H1 (cell line): ENCODE results near the gene GDNF. TPM values are rescaled to one million over a fixed set of nuclear protein-coding genes. Genes with fewer than 3 reads are reported as not detected.
A peak's percentile ranks its signal among the peaks of the same experiment; 100 is the strongest.

Experiments used
- CTCF ChIA-PET: fragments of 300-600 bp; sonication (Branson Sonifier 250); formaldehyde crosslinking; loops from one replicate; lab custom pipeline; 2021; ENCODE audit not compliant: partially characterized antibody; lab: Charles Lee
- POLR2A ChIA-PET: fragments of 300-600 bp; sonication (Branson Sonifier 250); formaldehyde crosslinking; loops from one replicate; lab custom pipeline; 2021; ENCODE audit warnings: inconsistent platforms; ENCODE audit not compliant: partially characterized antibody; lab: Charles Lee
- DNase-seq, 2 experiments: peaks; one replicate each; pipeline versions ENCODE4 v3.0.0 to v3.0.0-alpha.2; 2010 to 2022; ENCODE audit warnings: low spot score in 2 of 2, low read depth in 1 of 2, mixed read lengths in 1 of 2
- FAIRE-seq: peaks from 2 replicates; lab custom pipeline; 2011; peaks lifted over from hg19 to GRCh38; lab: Jason Lieb, UNC
- H2AFZ ChIP-seq: 2 replicates; pipeline ENCODE4 v1.8.1; 2012; ENCODE audit warnings: low read length, inconsistent platforms
- H2AK5ac ChIP-seq: 2 replicates; pipeline ENCODE4 v1.6.1; 2013; ENCODE audit warnings: low read depth, low read length
- H2BK120ac ChIP-seq: replicated peaks from 2 replicates; pipeline ENCODE3; 2013; ENCODE audit warnings: low read depth, low read length, inconsistent platforms
- H2BK12ac ChIP-seq: 2 replicates; pipeline ENCODE4 v1.6.1; 2013; ENCODE audit warnings: low read depth, low read length
- H2BK15ac ChIP-seq: 2 replicates; pipeline ENCODE4 v1.6.1; 2013; ENCODE audit warnings: low read length
- H2BK20ac ChIP-seq: 2 replicates; pipeline ENCODE4 v1.6.1; 2013; ENCODE audit warnings: low read length
- H2BK5ac ChIP-seq: 2 replicates; pipeline ENCODE4 v1.6.1; 2013; ENCODE audit warnings: low read depth, low read length
- H3K14ac ChIP-seq: 2 replicates; pipeline ENCODE4 v1.6.1; 2013; ENCODE audit warnings: inconsistent platforms; ENCODE audit not compliant: insufficient read length
- H3K18ac ChIP-seq: 2 replicates; pipeline ENCODE4 v1.6.1; 2013; ENCODE audit warnings: low read length; ENCODE audit errors: extremely low read depth
- H3K23ac ChIP-seq: 2 replicates; pipeline ENCODE4 v1.6.1; 2013; ENCODE audit warnings: inconsistent platforms; ENCODE audit not compliant: insufficient read length
- H3K23me2 ChIP-seq: 2 replicates; pipeline ENCODE4 v1.6.1; 2013; ENCODE audit warnings: low read depth, low read length
- H3K27ac ChIP-seq: 2 replicates; pipeline ENCODE4 v1.6.1; 2011; ENCODE audit warnings: low read depth, low read length, inconsistent platforms
- H3K27me3 ChIP-seq, 4 experiments: replicated peaks in 1 of 4; 1 replicate in 1 of 4; 2 replicates in 3 of 4; pipeline versions ENCODE4 v1.6.1 to v1.8.1; 2011 to 2013; ENCODE audit warnings: low read length in 3 of 4, mild to moderate bottlenecking in 3 of 4, inconsistent platforms in 2 of 4, mixed read lengths in 2 of 4, moderate library complexity in 1 of 4; ENCODE audit not compliant: control insufficient read depth in 3 of 4, insufficient read depth in 3 of 4; ENCODE audit errors: extremely low read depth in 1 of 4
- H3K36me3 ChIP-seq, 4 experiments: 2 replicates each; pipeline versions ENCODE4 v1.6.1 to v1.8.1; 2011 to 2013; ENCODE audit warnings: mild to moderate bottlenecking in 4 of 4, low read length in 3 of 4, moderate library complexity in 2 of 4, control low read depth in 1 of 4, inconsistent platforms in 1 of 4; ENCODE audit not compliant: insufficient read depth in 4 of 4, control insufficient read depth in 2 of 4
- H3K4ac ChIP-seq: replicated peaks from 2 replicates; pipeline ENCODE3; 2013; ENCODE audit warnings: low read length, low read depth, mixed read lengths, inconsistent platforms; ENCODE audit not compliant: insufficient read length
- H3K4me1 ChIP-seq, 4 experiments: replicated peaks in 1 of 4; 1 replicate in 1 of 4; 2 replicates in 3 of 4; pipeline versions ENCODE4 v1.6.1 to v1.8.1; 2011 to 2013; ENCODE audit warnings: low read length in 3 of 4, inconsistent platforms in 2 of 4, mixed read lengths in 1 of 4; ENCODE audit not compliant: insufficient read depth in 4 of 4, control insufficient read depth in 3 of 4
- H3K4me2 ChIP-seq, 2 experiments: 2 replicates each; pipeline versions ENCODE4 v1.6.1 to v1.8.1; 2011 to 2013; ENCODE audit warnings: low read depth in 2 of 2, low read length in 2 of 2, control low read depth in 1 of 2, inconsistent platforms in 1 of 2, mild to moderate bottlenecking in 1 of 2; ENCODE audit not compliant: insufficient read depth in 1 of 2
- H3K4me3 ChIP-seq, 4 experiments: fragments of 200-600, 300-600 bp in 1 of 4; sonication (generic), shearing (Covaris generic), sonication (Bioruptor Twin) in 1 of 4; 2 replicates each; pipeline versions ENCODE4 v1.5.1 to v1.8.1; 2011 to 2016; ENCODE audit warnings: low read length in 4 of 4, low read depth in 3 of 4, control low read depth in 2 of 4, inconsistent platforms in 2 of 4, mild to moderate bottlenecking in 2 of 4, mixed read lengths in 1 of 4, moderate library complexity in 1 of 4; ENCODE audit not compliant: insufficient read depth in 2 of 4; ENCODE audit errors: extremely low read depth in 1 of 4
- H3K56ac ChIP-seq: replicated peaks from 2 replicates; pipeline ENCODE3; 2013; ENCODE audit warnings: low read depth, mild to moderate bottlenecking, mixed read lengths, low read length, inconsistent platforms; ENCODE audit not compliant: insufficient read length
- H3K79me1 ChIP-seq: 2 replicates; pipeline ENCODE4 v1.6.1; 2013; ENCODE audit warnings: low read depth, low read length, control low read depth
- H3K79me2 ChIP-seq, 2 experiments: 2 replicates each; pipeline versions ENCODE4 v1.6.1 to v1.8.1; 2012 to 2013; ENCODE audit warnings: low read length in 2 of 2, mild to moderate bottlenecking in 2 of 2, inconsistent platforms in 1 of 2; ENCODE audit not compliant: insufficient read depth in 2 of 2, control insufficient read depth in 1 of 2
- H3K9ac ChIP-seq, 4 experiments: replicated peaks in 1 of 4; 1 replicate in 1 of 4; 2 replicates in 3 of 4; pipeline versions ENCODE4 v1.6.1 to v1.8.1; 2011 to 2013; ENCODE audit warnings: low read depth in 3 of 4, low read length in 3 of 4, control low read depth in 2 of 4, mild to moderate bottlenecking in 2 of 4, moderate library complexity in 2 of 4, inconsistent platforms in 1 of 4; ENCODE audit errors: extremely low read depth in 1 of 4
- H3K9me3 ChIP-seq, 2 experiments: 2 replicates each; pipeline versions ENCODE4 v1.6.1 to v1.8.1; 2012 to 2013; ENCODE audit warnings: mild to moderate bottlenecking in 2 of 2, moderate library complexity in 2 of 2, control low read depth in 1 of 2, inconsistent platforms in 1 of 2, low read depth in 1 of 2, low read length in 1 of 2, mixed read lengths in 1 of 2; ENCODE audit not compliant: insufficient read depth in 2 of 2
- H4K20me1 ChIP-seq, 2 experiments: replicated peaks in 1 of 2; 2 replicates each; pipeline versions ENCODE3 to v1.8.1; 2011 to 2013; ENCODE audit warnings: inconsistent platforms in 2 of 2, low read length in 2 of 2, mild to moderate bottlenecking in 1 of 2; ENCODE audit not compliant: insufficient read depth in 2 of 2, control insufficient read depth in 1 of 2
- H4K5ac ChIP-seq: 2 replicates; pipeline ENCODE4 v1.6.1; 2013; ENCODE audit warnings: low read length, low read depth, mixed read lengths, inconsistent platforms; ENCODE audit not compliant: insufficient read length
- H4K8ac ChIP-seq: 2 replicates; pipeline ENCODE4 v1.8.0; 2013; ENCODE audit warnings: mild to moderate bottlenecking, moderate library complexity, low read length, inconsistent platforms; ENCODE audit not compliant: insufficient read depth; ENCODE audit errors: extremely low read depth
- H4K91ac ChIP-seq: replicated peaks from 2 replicates; pipeline ENCODE3; 2013; ENCODE audit warnings: low read length, mixed read lengths, inconsistent platforms; ENCODE audit not compliant: insufficient read length
- CTCF ChIP-seq, 3 experiments: IDR thresholded peaks; 1 replicate in 2 of 3; 2 replicates in 1 of 3; pipeline versions ENCODE4 v1.5.1 to v1.6.1; 2011; ENCODE audit warnings: low read length in 3 of 3, mild to moderate bottlenecking in 3 of 3, inconsistent platforms in 2 of 3, low read depth in 1 of 3, moderate library complexity in 1 of 3; ENCODE audit not compliant: insufficient read depth in 1 of 3; ENCODE audit errors: control extremely low read depth in 1 of 3
- KDM1A ChIP-seq: fragments of 200-600, 300-600 bp; sonication (generic); IDR thresholded peaks from 2 replicates; pipeline ENCODE4 v1.7.1; 2016; ENCODE audit warnings: mild to moderate bottlenecking, low read length, borderline replicate concordance
- RBBP5 ChIP-seq: IDR thresholded peaks from 2 replicates; pipeline ENCODE4 v1.7.1; 2012; ENCODE audit warnings: low read depth, mild to moderate bottlenecking, inconsistent platforms, low read length, moderate library complexity, borderline replicate concordance
- RNF2 ChIP-seq: fragments of 200-900, 300-1000 bp; sonication (generic); IDR thresholded peaks from 2 replicates; pipeline ENCODE4 v1.7.1; 2016; ENCODE audit warnings: borderline replicate concordance, low read depth, mild to moderate bottlenecking, antibody characterized with exemption, low read length; ENCODE audit not compliant: poor library complexity, severe bottlenecking; ENCODE audit errors: missing control alignments
- SP1 ChIP-seq: IDR thresholded peaks from 2 replicates; pipeline ENCODE4 v1.6.1; 2011; ENCODE audit warnings: low read depth, low read length
- SP4 ChIP-seq: IDR thresholded peaks from 2 replicates; pipeline ENCODE4 v1.6.1; 2012; ENCODE audit warnings: low read length, inconsistent platforms
- TAF1 ChIP-seq: IDR thresholded peaks from 2 replicates; pipeline ENCODE4 v1.6.1; 2011; ENCODE audit warnings: mild to moderate bottlenecking, low read depth, low read length
- TEAD4 ChIP-seq: IDR thresholded peaks from 2 replicates; pipeline ENCODE4 v1.6.1; 2012; ENCODE audit warnings: low read depth, low read length, inconsistent platforms, mixed read lengths
- YY1 ChIP-seq: IDR thresholded peaks from 2 replicates; pipeline ENCODE4 v1.6.1; 2011; ENCODE audit warnings: low read depth, mild to moderate bottlenecking, low read length
- WGBS, 2 experiments: shearing (Covaris generic) in 1 of 2; methylation state at CpG; one replicate each; pipeline versions ENCODE4 v1.1.6 to v1.1.7; 2013 to 2015; ENCODE audit warnings: low lambda C conversion rate in 2 of 2, mixed read lengths in 2 of 2, inconsistent platforms in 1 of 2, low coverage in 1 of 2, missing lambda C conversion rate in 1 of 2; ENCODE audit not compliant: insufficient replicate concordance in 2 of 2, insufficient coverage in 1 of 2, insufficient read length in 1 of 2; ENCODE audit errors: extremely low coverage in 1 of 2, missing lambda C conversion rate in 1 of 2; 5-methylcytosine and 5-hydroxymethylcytosine counted together
- polyA plus RNA-seq, 7 experiments: library from polyadenylated mRNA; depleted of rRNA in 3 of 7; stranded (reverse) in 5 of 7; unstranded in 2 of 7; fragments of >200 nt in 5 of 7; fragments of 200-250 nt in 2 of 7; gene quantifications; 1 replicate in 5 of 7; 2 replicates in 1 of 7; 4 replicates in 1 of 7; pipeline versions ENCODE4 v1.2.1 to v1.2.3, GENCODE V29; 2011 to 2013; ENCODE audit warnings: missing spikeins in 2 of 7, mixed read lengths in 2 of 7
- total RNA-seq: library from RNA; stranded (reverse); fragmentation: NEBNext Ultra II Directional; extraction: Animal tissue kit (Norgen Biotek cat#: 25700); gene quantifications from 2 replicates; pipeline ENCODE4 v1.2.1, GENCODE V29; 2021

Gene GDNF
- total and polyA plus RNA-seq, 2 of the 8 experiments (the other 6 are each of a cell fraction or from before 2014, with no cell fraction given) = 0.15 to 2.0 TPM

GRCh38 chr5:37837414-37838032, 2.3 kb downstream of the GDNF start:
- Histone ChIP-seq H2AK5ac (no peak overlapping the region), H3K23me2 (peaks cover 25% of the 10 kb centered on the region), H3K79me2 (no peaks in the 10 kb centered on the region), H2BK15ac (peak overlapping the region; percentile 61; the same call in 1 of the 2 replicates), H3K27ac (no peak overlapping the region), H2BK5ac (no peak overlapping the region; the same call in 1 of the 2 replicates), H3K23ac (no peak overlapping the region), H3K9ac (no peak overlapping the region), H3K14ac (no peak overlapping the region), H2AFZ (peak overlapping the region; percentile 89; the same call in 1 of the 2 replicates), H3K36me3 (peaks cover 0 to 6% (median 0%) of the 10 kb centered on the region in 4 experiments; a peak in 1 of 8 replicates), H3K4me2 (peak overlapping the region; percentile 86 to 87), H4K5ac (no peak overlapping the region), H2BK20ac (peak overlapping the region; percentile 23; the same call in 1 of the 2 replicates), H3K79me1 (no peaks in the 10 kb centered on the region), H4K91ac (peak overlapping the region; percentile 48), H3K9me3 (no peaks in the 10 kb centered on the region; a peak in 1 of 4 replicates), H2BK120ac (no peak overlapping the region), H3K4ac (no peak overlapping the region), H4K8ac (0 out of 2 replicates have a peak overlapping the region, but pooled peaks have one; percentile 9), H3K56ac (no peak overlapping the region), H2BK12ac (peak overlapping the region; percentile 93; the same call in 1 of the 2 replicates), H3K4me3 (peak overlapping the region; percentile 35 to 59 (median 48)), H3K18ac (peak overlapping the region; percentile 89; the same call in 1 of the 2 replicates), H4K20me1 (no peaks in the 10 kb centered on the region), H3K4me1 (peaks cover 8 to 31% (median 16%) of the 10 kb centered on the region in 4 experiments), H3K27me3 (peaks cover 59 to 98% (median 92%) of the 10 kb centered on the region in 4 experiments)
- no peak for FAIRE-seq
- 4% methylated on average over 29 of the region's 38 CpGs; no CpG with 5 or more reads in 1 of the 2 experiments for WGBS, 2 experiments
- CTCF ChIA-PET = interaction anchor here (0.6 to 3.2 kb wide), 19 partner anchors 10 to 539 kb away, joined by 3 to 36 read pairs (median 4); no protein-coding TSS in a partner anchor
- DNase-seq = peak in 1 of 2 experiments; percentile 90
- POLR2A ChIA-PET = interaction anchor here (1.2 to 1.3 kb wide), 2 partner anchors 11 to 21 kb away, joined by 4 read pairs; no protein-coding TSS in a partner anchor
- TF ChIP-seq SP1 (no peak), KDM1A (no peak), RNF2 (peak; percentile 17), TEAD4 (no peak; the same call in 1 of the 2 replicates), RBBP5 (no peak), CTCF (IDR thresholded peaks at IDR 0.05; ENCODE audit: control extremely low read depth in 1 of 3, insufficient read depth in 1 of 3, low read depth in 1 of 3, low read length in 3 of 3) (peak in 2 of 3 experiments; percentile 70 to 73; a peak in 3 of 4 replicates), SP4 (no peak), TAF1 (no peak), YY1 (no peak)
